Neural cell (in vitro differentiated cells): Measurements from ENCODE around the gene LRRC14B. TPM values are rescaled to one million over a fixed set of nuclear protein-coding genes. Genes with fewer than 3 reads are reported as not detected.

Experiments
- H2AFZ ChIP-seq: fragments of 200-600, 300-800 bp; sonication (generic), shearing (Covaris generic); 2 replicates; pipeline ENCODE4 v1.6.0; 2014; ENCODE audit warnings: low read depth, mild to moderate bottlenecking, antibody characterized with exemption, low read length, moderate library complexity
- H3F3A ChIP-seq: fragments of 200-600 bp; shearing (Covaris generic); 2 replicates; pipeline ENCODE4 v1.6.1; 2016; ENCODE audit warnings: mild to moderate bottlenecking, moderate library complexity, mixed read lengths, antibody characterized with exemption, low read length; ENCODE audit not compliant: insufficient read depth, poor library complexity, severe bottlenecking
- H3K27ac ChIP-seq: fragments of 200-600, 300-800 bp; sonication (generic), shearing (Covaris generic); 2 replicates; pipeline ENCODE4 v1.5.1; 2014; ENCODE audit warnings: mild to moderate bottlenecking, low read length, moderate library complexity
- H3K27me3 ChIP-seq: fragments of 300-800, 200-600 bp; sonication (generic), shearing (Covaris generic); 2 replicates; pipeline ENCODE4 v1.6.0; 2014; ENCODE audit warnings: mild to moderate bottlenecking, low read depth, low read length, moderate library complexity; ENCODE audit not compliant: insufficient read depth
- H3K36me3 ChIP-seq: fragments of 300-800, 200-600 bp; sonication (generic), shearing (Covaris generic); 2 replicates; pipeline ENCODE4 v1.5.1; 2014; ENCODE audit warnings: mild to moderate bottlenecking, antibody characterized with exemption, low read length, moderate library complexity; ENCODE audit not compliant: insufficient read depth
- H3K4me2 ChIP-seq: fragments of 300-800, 200-600 bp; sonication (generic), shearing (Covaris generic); 2 replicates; pipeline ENCODE4 v1.6.0; 2014; ENCODE audit warnings: mild to moderate bottlenecking, low read length
- H3K4me3 ChIP-seq: fragments of 300-800, 200-600 bp; sonication (generic), shearing (Covaris generic); 2 replicates; pipeline ENCODE4 v1.5.1; 2014; ENCODE audit warnings: mild to moderate bottlenecking, low read length, moderate library complexity
- H3K79me2 ChIP-seq: fragments of 200-600 bp; shearing (Covaris generic); replicated peaks from 2 replicates; pipeline ENCODE4 v1.6.0; 2014; ENCODE audit warnings: mild to moderate bottlenecking, low read length, moderate library complexity; ENCODE audit not compliant: insufficient read depth
- H3K9ac ChIP-seq: fragments of 300-800, 200-600 bp; sonication (generic), shearing (Covaris generic); 2 replicates; pipeline ENCODE4 v1.6.1; 2016; ENCODE audit warnings: mild to moderate bottlenecking, low read length, mixed read lengths
- H3K9me2 ChIP-seq: fragments of 200-600 bp; shearing (Covaris generic); 2 replicates; pipeline ENCODE4 v1.6.1; 2016; ENCODE audit warnings: mild to moderate bottlenecking, low read length, mixed read lengths; ENCODE audit not compliant: insufficient read depth
- H3K9me3 ChIP-seq: fragments of 200-600, 300-800 bp; sonication (generic), shearing (Covaris generic); 2 replicates; pipeline ENCODE4 v1.6.1; 2016; ENCODE audit warnings: mild to moderate bottlenecking, mixed run types, low read length, moderate library complexity, mixed read lengths
- H4K20me1 ChIP-seq: fragments of 200-600 bp; shearing (Covaris generic); 2 replicates; pipeline ENCODE4 v1.6.1; 2016; ENCODE audit warnings: mild to moderate bottlenecking, mixed run types; ENCODE audit not compliant: insufficient read depth
- EP300 ChIP-seq: fragments of 450-650 bp; conservative IDR thresholded peaks from 2 replicates; pipeline ENCODE4 v1.6.1; 2014; ENCODE audit warnings: antibody characterized with exemption, mild to moderate bottlenecking, moderate library complexity; ENCODE audit not compliant: poor library complexity, severe bottlenecking
- MXI1 ChIP-seq: fragments of 450-650 bp; conservative IDR thresholded peaks from 2 replicates; pipeline ENCODE4 v1.6.1; 2014; ENCODE audit warnings: antibody characterized with exemption, mild to moderate bottlenecking; ENCODE audit not compliant: poor library complexity, severe bottlenecking
- POLR2AphosphoS5 ChIP-seq: IDR thresholded peaks from 2 replicates; pipeline ENCODE4 v1.6.1; 2012
- RAD21 ChIP-seq: fragments of 450-650 bp; conservative IDR thresholded peaks from 2 replicates; pipeline ENCODE4 v1.6.1; 2014; ENCODE audit warnings: antibody characterized with exemption, mild to moderate bottlenecking, moderate library complexity
- SMC3 ChIP-seq: fragments of 450-650 bp; conservative IDR thresholded peaks from 2 replicates; pipeline ENCODE4 v1.6.1; 2014; ENCODE audit warnings: antibody characterized with exemption, mild to moderate bottlenecking, moderate library complexity; ENCODE audit not compliant: poor library complexity
- TAF1 ChIP-seq: IDR thresholded peaks from 2 replicates; pipeline ENCODE4 v1.6.1; 2012; ENCODE audit warnings: low read depth
- polyA plus RNA-seq: library from polyadenylated mRNA; depleted of rRNA; stranded (reverse); fragments of >200 nt; gene quantifications from 2 replicates; pipeline ENCODE4 v1.2.3, GENCODE V29; 2014
- TF ChIP-seq, protein P1 (sequence below): IDR thresholded peaks from 2 replicates; pipeline ENCODE4 v1.6.1; 2012; ENCODE audit warnings: borderline replicate concordance
- TF ChIP-seq, protein P2 (sequence below): fragments of 450-650 bp; IDR thresholded peaks from 2 replicates; pipeline ENCODE4 v1.5.1; 2014; ENCODE audit warnings: antibody characterized with exemption, mild to moderate bottlenecking, moderate library complexity; ENCODE audit not compliant: poor library complexity, severe bottlenecking

Gene LRRC14B
- polyA plus RNA-seq, 1 donor from 2014 or later, result not detected

DNA sequence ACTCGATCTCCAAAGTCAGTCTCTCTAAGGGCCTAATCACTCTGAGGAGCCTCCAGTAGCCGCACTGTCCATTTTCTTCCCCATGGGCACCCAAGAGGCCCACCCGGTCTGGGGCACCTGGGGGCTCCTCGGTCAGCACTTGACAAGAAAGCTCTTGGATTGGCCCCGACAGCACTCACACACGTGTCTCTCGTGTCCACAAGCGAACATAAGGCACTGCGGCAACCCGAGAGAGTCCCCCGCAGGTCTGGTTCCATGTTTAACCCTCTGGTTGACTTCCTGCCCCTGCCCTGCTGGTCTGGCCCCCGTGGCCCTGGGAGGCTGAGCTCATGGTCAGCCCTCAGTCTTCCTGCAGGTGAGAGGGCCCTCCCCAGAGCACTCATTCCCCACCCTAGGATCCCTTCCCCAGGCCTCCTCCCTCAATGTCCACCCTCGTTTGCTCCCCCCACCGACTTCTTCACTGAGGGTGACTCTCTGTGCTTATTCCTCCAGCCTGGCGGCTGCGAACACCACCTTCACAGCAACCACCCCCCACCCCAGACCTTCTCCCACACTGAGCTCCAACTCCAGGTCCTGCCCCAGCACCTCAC lies 16.3 kb upstream of the LRRC14B start:
- no peaks in the 10 kb centered on the region for H3K9me2 ChIP-seq
- no peaks in the 10 kb centered on the region for H4K20me1 ChIP-seq
- H3K9me3 ChIP-seq, result no peaks in the 10 kb centered on the region
- H3F3A ChIP-seq, result no peaks in the 10 kb centered on the region
- H3K27ac ChIP-seq, result no peak overlapping the region
- no peaks in the 10 kb centered on the region for H3K36me3 ChIP-seq
- no peaks in the 10 kb centered on the region for H3K79me2 ChIP-seq
- no peaks in the 10 kb centered on the region for H3K27me3 ChIP-seq
- no peak overlapping the region for H3K9ac ChIP-seq
- no peak overlapping the region for H3K4me2 ChIP-seq
- H3K4me3 ChIP-seq, result no peak overlapping the region
- no peak for TF ChIP-seq EP300
- no peak for TF ChIP-seq TAF1
- TF ChIP-seq, protein P1, sequence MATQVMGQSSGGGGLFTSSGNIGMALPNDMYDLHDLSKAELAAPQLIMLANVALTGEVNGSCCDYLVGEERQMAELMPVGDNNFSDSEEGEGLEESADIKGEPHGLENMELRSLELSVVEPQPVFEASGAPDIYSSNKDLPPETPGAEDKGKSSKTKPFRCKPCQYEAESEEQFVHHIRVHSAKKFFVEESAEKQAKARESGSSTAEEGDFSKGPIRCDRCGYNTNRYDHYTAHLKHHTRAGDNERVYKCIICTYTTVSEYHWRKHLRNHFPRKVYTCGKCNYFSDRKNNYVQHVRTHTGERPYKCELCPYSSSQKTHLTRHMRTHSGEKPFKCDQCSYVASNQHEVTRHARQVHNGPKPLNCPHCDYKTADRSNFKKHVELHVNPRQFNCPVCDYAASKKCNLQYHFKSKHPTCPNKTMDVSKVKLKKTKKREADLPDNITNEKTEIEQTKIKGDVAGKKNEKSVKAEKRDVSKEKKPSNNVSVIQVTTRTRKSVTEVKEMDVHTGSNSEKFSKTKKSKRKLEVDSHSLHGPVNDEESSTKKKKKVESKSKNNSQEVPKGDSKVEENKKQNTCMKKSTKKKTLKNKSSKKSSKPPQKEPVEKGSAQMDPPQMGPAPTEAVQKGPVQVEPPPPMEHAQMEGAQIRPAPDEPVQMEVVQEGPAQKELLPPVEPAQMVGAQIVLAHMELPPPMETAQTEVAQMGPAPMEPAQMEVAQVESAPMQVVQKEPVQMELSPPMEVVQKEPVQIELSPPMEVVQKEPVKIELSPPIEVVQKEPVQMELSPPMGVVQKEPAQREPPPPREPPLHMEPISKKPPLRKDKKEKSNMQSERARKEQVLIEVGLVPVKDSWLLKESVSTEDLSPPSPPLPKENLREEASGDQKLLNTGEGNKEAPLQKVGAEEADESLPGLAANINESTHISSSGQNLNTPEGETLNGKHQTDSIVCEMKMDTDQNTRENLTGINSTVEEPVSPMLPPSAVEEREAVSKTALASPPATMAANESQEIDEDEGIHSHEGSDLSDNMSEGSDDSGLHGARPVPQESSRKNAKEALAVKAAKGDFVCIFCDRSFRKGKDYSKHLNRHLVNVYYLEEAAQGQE, result no peak
- no peak for TF ChIP-seq POLR2AphosphoS5
- no peak for TF ChIP-seq RAD21
- H2AFZ ChIP-seq, result no peak overlapping the region

DNA sequence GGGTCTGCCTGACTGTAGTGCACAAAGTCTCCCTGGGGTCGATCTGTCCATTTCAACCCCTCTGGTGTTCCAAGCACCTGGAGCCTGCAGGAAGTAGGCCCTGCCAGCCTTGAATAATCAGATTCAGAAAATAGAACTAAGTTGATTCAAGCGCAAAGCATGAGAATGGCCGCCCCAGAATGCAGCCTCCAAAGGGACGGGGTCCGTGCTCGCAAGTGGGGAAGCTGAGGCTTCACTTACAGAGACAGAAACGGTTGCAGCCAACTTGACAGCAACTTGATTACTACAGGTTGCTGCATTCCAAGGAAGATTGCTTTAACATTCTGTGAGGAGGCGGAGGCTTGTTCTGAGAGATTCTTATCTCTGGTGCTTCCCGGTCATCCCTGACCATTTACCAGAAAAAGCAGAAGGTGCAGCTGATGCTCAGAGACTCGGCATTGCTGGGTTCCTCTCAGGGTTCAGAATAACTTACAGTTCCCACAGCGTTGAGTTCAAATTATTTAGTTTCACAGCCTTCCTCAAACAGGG lies 14.9 kb upstream of the LRRC14B start:
- Histone ChIP-seq H3K27me3 (no peaks in the 10 kb centered on the region), H3K4me3 (no peak overlapping the region), H3K4me2 (no peak overlapping the region), H3K79me2 (no peaks in the 10 kb centered on the region), H3F3A (no peaks in the 10 kb centered on the region), H4K20me1 (no peaks in the 10 kb centered on the region), H3K36me3 (no peaks in the 10 kb centered on the region), H3K9me3 (no peaks in the 10 kb centered on the region), H3K27ac (no peak overlapping the region), H3K9me2 (no peaks in the 10 kb centered on the region), H2AFZ (no peak overlapping the region), H3K9ac (no peak overlapping the region)
- TF ChIP-seq, protein P1, result no peak
- TF ChIP-seq SMC3, result no peak
- no peak for TF ChIP-seq MXI1
- no peak for TF ChIP-seq EP300
- TF ChIP-seq, protein P2, sequence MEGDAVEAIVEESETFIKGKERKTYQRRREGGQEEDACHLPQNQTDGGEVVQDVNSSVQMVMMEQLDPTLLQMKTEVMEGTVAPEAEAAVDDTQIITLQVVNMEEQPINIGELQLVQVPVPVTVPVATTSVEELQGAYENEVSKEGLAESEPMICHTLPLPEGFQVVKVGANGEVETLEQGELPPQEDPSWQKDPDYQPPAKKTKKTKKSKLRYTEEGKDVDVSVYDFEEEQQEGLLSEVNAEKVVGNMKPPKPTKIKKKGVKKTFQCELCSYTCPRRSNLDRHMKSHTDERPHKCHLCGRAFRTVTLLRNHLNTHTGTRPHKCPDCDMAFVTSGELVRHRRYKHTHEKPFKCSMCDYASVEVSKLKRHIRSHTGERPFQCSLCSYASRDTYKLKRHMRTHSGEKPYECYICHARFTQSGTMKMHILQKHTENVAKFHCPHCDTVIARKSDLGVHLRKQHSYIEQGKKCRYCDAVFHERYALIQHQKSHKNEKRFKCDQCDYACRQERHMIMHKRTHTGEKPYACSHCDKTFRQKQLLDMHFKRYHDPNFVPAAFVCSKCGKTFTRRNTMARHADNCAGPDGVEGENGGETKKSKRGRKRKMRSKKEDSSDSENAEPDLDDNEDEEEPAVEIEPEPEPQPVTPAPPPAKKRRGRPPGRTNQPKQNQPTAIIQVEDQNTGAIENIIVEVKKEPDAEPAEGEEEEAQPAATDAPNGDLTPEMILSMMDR, result no peak
- TF ChIP-seq TAF1, result no peak
